ENCODE measurements around the gene TCF7L1.

The TCF7L1 gene

DNA sequence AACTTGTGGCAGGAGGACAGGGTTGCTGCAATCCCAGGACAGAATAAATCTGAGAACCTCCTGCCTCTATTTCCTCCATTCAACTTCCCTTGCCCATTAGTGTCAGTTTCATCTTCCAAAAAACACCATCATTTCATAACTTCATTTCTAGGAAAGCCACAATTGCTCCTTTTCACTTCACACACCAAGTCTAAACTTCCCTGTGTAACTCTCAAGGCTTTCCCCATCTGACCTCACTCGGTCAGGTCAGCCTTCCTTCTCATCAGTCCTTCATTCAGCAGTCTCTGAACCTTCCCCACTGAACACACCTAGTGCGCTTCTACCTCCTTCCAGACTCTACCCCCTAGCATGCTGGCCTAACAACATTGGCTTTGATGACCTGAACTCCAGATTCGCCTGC, 35.8 kb downstream of the TCF7L1 start:
- Histone ChIP-seq H4K20me1 (ENCODE audit: control insufficient read depth, insufficient read depth, low read depth, low read length) (no peaks in the 10 kb centered on the region), H3K36me3 (ENCODE audit: control insufficient read depth, low read length) (no peaks in the 10 kb centered on the region), H3K4me2 (ENCODE audit: low read length) (no peak overlapping the region), H3K79me2 (ENCODE audit: control insufficient read depth, low read length) (no peaks in the 10 kb centered on the region), H3K27ac (ENCODE audit: low read depth, low read length) (no peak overlapping the region), H3K27me3 (ENCODE audit: control insufficient read depth, low read length) (no peaks in the 10 kb centered on the region), H3F3A (ENCODE audit: control insufficient read depth, insufficient read depth) (no peaks in the 10 kb centered on the region), H3K9me2 (replicated peaks; ENCODE audit: control insufficient read depth, low read length) (no peaks in the 10 kb centered on the region), H3K4me3 (ENCODE audit: low read length) (no peak overlapping the region), H3K9me3 (ENCODE audit: control insufficient read depth, insufficient read depth, low read length) (peaks cover 14% of the 10 kb centered on the region; the same call in 1 of the 2 replicates), H3K4me1 (ENCODE audit: control insufficient read depth, low read length) (no peaks in the 10 kb centered on the region)
- no peak for TF ChIP-seq EZH2phosphoT487 (IDR thresholded peaks at IDR 0.05; ENCODE audit: borderline replicate concordance, low read length)
- TF ChIP-seq, protein P1, sequence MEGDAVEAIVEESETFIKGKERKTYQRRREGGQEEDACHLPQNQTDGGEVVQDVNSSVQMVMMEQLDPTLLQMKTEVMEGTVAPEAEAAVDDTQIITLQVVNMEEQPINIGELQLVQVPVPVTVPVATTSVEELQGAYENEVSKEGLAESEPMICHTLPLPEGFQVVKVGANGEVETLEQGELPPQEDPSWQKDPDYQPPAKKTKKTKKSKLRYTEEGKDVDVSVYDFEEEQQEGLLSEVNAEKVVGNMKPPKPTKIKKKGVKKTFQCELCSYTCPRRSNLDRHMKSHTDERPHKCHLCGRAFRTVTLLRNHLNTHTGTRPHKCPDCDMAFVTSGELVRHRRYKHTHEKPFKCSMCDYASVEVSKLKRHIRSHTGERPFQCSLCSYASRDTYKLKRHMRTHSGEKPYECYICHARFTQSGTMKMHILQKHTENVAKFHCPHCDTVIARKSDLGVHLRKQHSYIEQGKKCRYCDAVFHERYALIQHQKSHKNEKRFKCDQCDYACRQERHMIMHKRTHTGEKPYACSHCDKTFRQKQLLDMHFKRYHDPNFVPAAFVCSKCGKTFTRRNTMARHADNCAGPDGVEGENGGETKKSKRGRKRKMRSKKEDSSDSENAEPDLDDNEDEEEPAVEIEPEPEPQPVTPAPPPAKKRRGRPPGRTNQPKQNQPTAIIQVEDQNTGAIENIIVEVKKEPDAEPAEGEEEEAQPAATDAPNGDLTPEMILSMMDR (IDR thresholded peaks at IDR 0.05; ENCODE audit: low read depth, low read length, poor library complexity, severe bottlenecking), result no peak

DNA sequence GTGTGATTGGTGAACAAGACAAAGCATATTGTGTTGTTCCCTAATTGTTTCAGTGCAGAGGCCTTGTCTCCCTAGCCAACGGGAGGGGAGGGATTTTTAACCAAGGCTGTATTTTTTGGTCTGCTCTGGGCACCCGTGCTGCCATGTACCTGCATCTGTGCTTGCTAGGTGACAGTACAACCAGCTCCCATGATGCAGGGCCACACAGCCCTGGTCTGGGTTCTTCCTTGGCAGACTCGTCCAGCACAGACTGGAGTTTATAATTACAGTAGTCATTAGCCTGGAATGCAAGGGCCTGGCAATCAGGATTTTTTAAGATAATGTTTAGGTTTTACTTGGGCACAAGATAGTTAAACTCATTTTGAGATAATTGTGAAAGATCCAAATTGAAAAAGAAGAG, 36.4 kb downstream of the TCF7L1 start:
- no peaks in the 10 kb centered on the region for H4K20me1 ChIP-seq (ENCODE audit: control insufficient read depth, insufficient read depth, low read depth, low read length)
- H3K27ac ChIP-seq (ENCODE audit: low read depth, low read length), result no peak overlapping the region
- no peaks in the 10 kb centered on the region for H3K9me2 ChIP-seq (replicated peaks; ENCODE audit: control insufficient read depth, low read length)
- TF ChIP-seq, protein P1 (IDR thresholded peaks at IDR 0.05; ENCODE audit: low read depth, low read length, poor library complexity, severe bottlenecking), result no peak
- no peak for TF ChIP-seq EZH2phosphoT487 (IDR thresholded peaks at IDR 0.05; ENCODE audit: borderline replicate concordance, low read length)
- H3K4me2 ChIP-seq (ENCODE audit: low read length), result no peak overlapping the region
- H3K27me3 ChIP-seq (ENCODE audit: control insufficient read depth, low read length), result no peaks in the 10 kb centered on the region
- H3K36me3 ChIP-seq (ENCODE audit: control insufficient read depth, low read length), result no peaks in the 10 kb centered on the region
- H3K79me2 ChIP-seq (ENCODE audit: control insufficient read depth, low read length), result no peaks in the 10 kb centered on the region
- no peaks in the 10 kb centered on the region for H3K4me1 ChIP-seq (ENCODE audit: control insufficient read depth, low read length)
- peaks cover 14% of the 10 kb centered on the region; the same call in 1 of the 2 replicates for H3K9me3 ChIP-seq (ENCODE audit: control insufficient read depth, insufficient read depth, low read length)
- no peak overlapping the region for H3K4me3 ChIP-seq (ENCODE audit: low read length)
- no peaks in the 10 kb centered on the region for H3F3A ChIP-seq (ENCODE audit: control insufficient read depth, insufficient read depth)

DNA sequence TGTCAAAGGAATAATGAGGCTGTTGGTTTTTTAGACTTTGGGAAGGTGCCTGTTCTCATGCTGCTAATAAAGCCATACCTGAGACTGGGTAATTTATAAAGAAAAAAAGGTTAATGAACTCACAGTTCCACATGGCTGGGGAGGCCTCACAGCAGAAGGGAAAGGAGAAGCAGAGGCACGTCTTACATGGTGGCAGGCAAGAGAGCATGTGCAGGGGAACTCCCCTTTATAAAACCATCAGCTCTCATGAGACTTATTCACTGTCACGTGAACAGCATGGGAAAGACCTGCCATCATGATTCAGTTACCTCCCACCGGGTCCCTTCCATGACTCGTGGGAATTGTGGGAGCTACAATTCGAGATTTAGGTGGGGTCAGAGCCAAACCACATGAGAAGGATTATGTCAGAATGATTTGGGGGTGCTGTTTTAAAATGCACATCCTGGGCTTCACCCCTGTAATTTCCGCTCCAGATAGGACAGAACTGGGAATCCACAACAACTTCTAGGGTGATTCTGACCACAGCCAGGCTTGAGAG, 37.8 kb downstream of the TCF7L1 start:
- Histone ChIP-seq H3K4me1 (ENCODE audit: control insufficient read depth, low read length) (no peaks in the 10 kb centered on the region), H3K4me2 (ENCODE audit: low read length) (no peak overlapping the region), H3K9me2 (replicated peaks; ENCODE audit: control insufficient read depth, low read length) (no peaks in the 10 kb centered on the region), H3K9me3 (ENCODE audit: control insufficient read depth, insufficient read depth, low read length) (peaks cover 14% of the 10 kb centered on the region; the same call in 1 of the 2 replicates), H3F3A (ENCODE audit: control insufficient read depth, insufficient read depth) (no peaks in the 10 kb centered on the region), H4K20me1 (ENCODE audit: control insufficient read depth, insufficient read depth, low read depth, low read length) (no peaks in the 10 kb centered on the region), H3K27me3 (ENCODE audit: control insufficient read depth, low read length) (no peaks in the 10 kb centered on the region), H3K4me3 (ENCODE audit: low read length) (no peak overlapping the region), H3K36me3 (ENCODE audit: control insufficient read depth, low read length) (no peaks in the 10 kb centered on the region), H3K79me2 (ENCODE audit: control insufficient read depth, low read length) (no peaks in the 10 kb centered on the region), H3K27ac (ENCODE audit: low read depth, low read length) (no peak overlapping the region)
- TF ChIP-seq EZH2phosphoT487 (IDR thresholded peaks at IDR 0.05; ENCODE audit: borderline replicate concordance, low read length), result no peak
- TF ChIP-seq, protein P1 (IDR thresholded peaks at IDR 0.05; ENCODE audit: low read depth, low read length, poor library complexity, severe bottlenecking), result no peak
